Liver (tissue), 9 donors: Measurements from ENCODE around the gene PCNX4. TPM values are rescaled to one million over a fixed set of nuclear protein-coding genes. Genes with fewer than 3 reads are reported as not detected.

ENCODE experiments used
- DNase-seq: peaks from one replicate; pipeline ENCODE4 v3.0.0-alpha.2; 2017; ENCODE audit warnings: low spot score
- H3K27ac ChIP-seq, 2 donors: one replicate each; pipeline ENCODE4 v1.7.0; 2013; ENCODE audit warnings: inconsistent platforms in 2 of 2, low read length in 2 of 2, control low read depth in 1 of 2, low read depth in 1 of 2, mild to moderate bottlenecking in 1 of 2
- H3K27me3 ChIP-seq, 4 donors: one replicate each; pipeline versions ENCODE4 v1.6.1 to v1.7.0; 2013; ENCODE audit warnings: low read length in 3 of 4, inconsistent platforms in 1 of 4, mild to moderate bottlenecking in 1 of 4, moderate library complexity in 1 of 4; ENCODE audit not compliant: control insufficient read depth in 4 of 4, insufficient read depth in 4 of 4
- H3K36me3 ChIP-seq, 4 donors: one replicate each; pipeline versions ENCODE4 v1.6.1 to v1.7.0; 2013; ENCODE audit warnings: low read length in 3 of 4, mild to moderate bottlenecking in 3 of 4, low read depth in 1 of 4, moderate library complexity in 1 of 4; ENCODE audit not compliant: control insufficient read depth in 4 of 4, insufficient read depth in 3 of 4
- H3K4me1 ChIP-seq, 4 donors: one replicate each; pipeline versions ENCODE4 v1.6.1 to v1.7.0; 2013; ENCODE audit warnings: low read length in 3 of 4, mild to moderate bottlenecking in 3 of 4, moderate library complexity in 1 of 4; ENCODE audit not compliant: control insufficient read depth in 4 of 4, insufficient read depth in 4 of 4
- H3K4me3 ChIP-seq, 3 donors: one replicate each; pipeline versions ENCODE4 v1.6.1 to v1.7.0; 2013; ENCODE audit warnings: low read length in 3 of 3, control low read depth in 1 of 3, low read depth in 1 of 3, mild to moderate bottlenecking in 1 of 3
- H3K9ac ChIP-seq, 2 donors: one replicate each; pipeline ENCODE4 v1.7.0; 2013; ENCODE audit warnings: low read length in 2 of 2, mild to moderate bottlenecking in 2 of 2, moderate library complexity in 2 of 2, control low read depth in 1 of 2, low read depth in 1 of 2
- H3K9me3 ChIP-seq, 4 donors: one replicate each; pipeline versions ENCODE4 v1.6.1 to v1.7.0; 2013; ENCODE audit warnings: low read length in 3 of 4; ENCODE audit not compliant: control insufficient read depth in 4 of 4
- ATF3 ChIP-seq: IDR thresholded peaks from 2 replicates; pipeline ENCODE4 v1.6.1; 2016; ENCODE audit warnings: antibody characterized with exemption
- EGR1 ChIP-seq, 2 donors: IDR thresholded peaks; 2 replicates each; pipeline ENCODE4 v1.6.1; 2016 to 2018; ENCODE audit warnings: antibody characterized with exemption in 2 of 2, low read depth in 2 of 2
- FOXA1 ChIP-seq: IDR thresholded peaks from 2 replicates; pipeline ENCODE4 v1.6.1; 2016; ENCODE audit warnings: antibody characterized with exemption
- FOXA2 ChIP-seq: IDR thresholded peaks from 2 replicates; pipeline ENCODE4 v1.6.1; 2016; ENCODE audit warnings: antibody characterized with exemption
- HNF4A ChIP-seq, 2 donors: conservative IDR thresholded peaks; 2 replicates each; pipeline ENCODE4 v1.6.1; 2016; ENCODE audit warnings: antibody characterized with exemption in 2 of 2, mild to moderate bottlenecking in 2 of 2
- JUND ChIP-seq, 2 donors: IDR thresholded peaks; 2 replicates each; pipeline ENCODE4 v1.6.1; 2016; ENCODE audit warnings: antibody characterized with exemption in 2 of 2
- NR2F2 ChIP-seq: IDR thresholded peaks from 2 replicates; pipeline ENCODE4 v1.6.1; 2016; ENCODE audit warnings: antibody characterized with exemption
- REST ChIP-seq: IDR thresholded peaks from 2 replicates; pipeline ENCODE4 v1.6.1; 2016; ENCODE audit warnings: antibody characterized with exemption, mild to moderate bottlenecking
- RXRA ChIP-seq, 2 donors: IDR thresholded peaks; 2 replicates each; pipeline ENCODE4 v1.6.1; 2017 to 2018; ENCODE audit warnings: antibody characterized with exemption in 2 of 2, mild to moderate bottlenecking in 1 of 2
- SP1 ChIP-seq: IDR thresholded peaks from 2 replicates; pipeline ENCODE4 v1.6.1; 2018; ENCODE audit warnings: antibody characterized with exemption, mild to moderate bottlenecking
- YY1 ChIP-seq: IDR thresholded peaks from 2 replicates; pipeline ENCODE4 v1.6.1; 2016; ENCODE audit warnings: antibody characterized with exemption, mild to moderate bottlenecking
- WGBS: extraction: QIAGEN DNeasy Blood & Tissue Kit; methylation state at CpG from one replicate; pipeline ENCODE4 v1.1.7; 2013; 5-methylcytosine and 5-hydroxymethylcytosine counted together
- polyA plus RNA-seq, 2 donors: library from polyadenylated mRNA; stranded (reverse) in 1 of 2; unstranded in 1 of 2; fragments of 200-250 nt in 1 of 2; fragments of >200 nt in 1 of 2; fragmentation: Nextera tagmentation in 1 of 2; extraction: Ambion mirVana in 1 of 2; gene quantifications; one replicate each; pipeline versions ENCODE4 v1.2.1 to v1.2.3, GENCODE V29; 2013 to 2015
- total RNA-seq, 2 donors: library from RNA; depleted of rRNA; stranded (reverse); fragments of >200 nt; gene quantifications; one replicate each; pipeline ENCODE4 v1.2.3, GENCODE V29; 2014
- TF ChIP-seq, protein P1 (sequence below): fragments of 150-350 bp; IDR thresholded peaks from 2 replicates; pipeline ENCODE4 v1.5.1; 2017; ENCODE audit warnings: improper control_type of control experiment, low read depth, low read length; ENCODE audit not compliant: missing input control
- TF ChIP-seq, protein P2 (sequence below): IDR thresholded peaks from 2 replicates; pipeline ENCODE4 v1.6.1; 2016; ENCODE audit warnings: antibody characterized with exemption
- donor health status: healthy.
- donor health status: healthy.
- donor health status: healthy.
- donor health status: healthy.
- donor health status: healthy.

Gene PCNX4
- total and polyA plus RNA-seq, 4 donors = 5.4 to 30.6 (median 14.1) TPM

- Histone ChIP-seq H3K27ac (no peak overlapping the region), H3K4me3 (no peak overlapping the region), H3K27me3 (no peaks in the 10 kb centered on the region), H3K4me1 (no peaks in the 10 kb centered on the region), H3K36me3 (no peaks in the 10 kb centered on the region), H3K9ac (no peak overlapping the region), H3K9me3 (no peaks in the 10 kb centered on the region)
- TF ChIP-seq RXRA (IDR thresholded peaks at IDR 0.05) (no peak), SP1 (no peak), REST (no peak), JUND (IDR thresholded peaks at IDR 0.05) (no peak), ATF3 (no peak), EGR1 (IDR thresholded peaks at IDR 0.05; ENCODE audit: low read depth in 2 of 2) (no peak), HNF4A (conservative IDR thresholded peaks at IDR 0.05) (no peak), YY1 (no peak), NR2F2 (no peak)
- no peak for DNase-seq
- WGBS = 72% methylated on average over 2 of the region's 2 CpGs
These were observed 123.4 kb downstream of the PCNX4 start for GRCh38 chr14:60215127-60215444.

DNA sequence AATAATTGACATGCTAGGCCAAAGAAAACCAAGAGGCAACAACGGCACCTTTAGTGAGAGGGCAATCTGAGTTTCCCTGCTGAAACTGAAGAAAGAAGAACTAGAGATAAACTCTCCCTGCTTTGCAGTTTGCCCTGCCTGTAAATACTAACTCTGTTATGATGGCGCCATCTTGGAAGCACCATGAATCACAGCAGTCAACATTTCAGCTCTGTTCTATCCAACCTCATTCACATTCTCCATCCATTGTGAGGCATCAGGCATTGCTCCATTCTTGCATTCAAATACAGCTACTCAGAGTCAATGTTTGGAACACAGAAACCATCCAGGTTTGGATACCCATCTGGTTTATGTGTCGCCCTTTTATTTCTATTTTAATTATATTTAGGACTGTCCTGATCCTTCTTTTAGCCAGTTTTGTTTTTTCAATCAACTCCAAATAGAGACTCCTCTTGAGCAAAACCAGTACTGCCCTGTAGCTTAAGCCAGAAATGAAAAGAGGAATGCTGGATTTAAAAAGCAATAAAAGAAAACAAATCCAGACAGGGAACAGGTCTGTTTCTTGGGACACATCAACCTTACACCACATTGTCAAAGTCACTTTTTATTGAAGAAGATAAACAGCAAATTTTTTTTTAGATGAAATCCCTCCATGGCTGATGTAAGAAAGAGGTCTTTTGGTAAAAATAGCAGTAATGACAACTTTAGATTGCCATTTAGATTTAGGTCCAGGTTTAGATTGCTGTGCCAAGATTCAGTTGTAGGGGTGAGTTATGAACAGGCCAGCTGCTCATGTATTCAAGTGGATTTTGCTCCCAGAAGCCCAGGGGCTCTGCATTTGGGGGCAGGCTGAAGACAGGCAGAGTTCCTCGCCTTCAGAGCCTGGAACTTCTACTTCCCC, 124.0 kb downstream of the PCNX4 start:
- no peak for DNase-seq
- Histone ChIP-seq H3K27ac (no peak overlapping the region), H3K36me3 (no peaks in the 10 kb centered on the region), H3K4me1 (no peaks in the 10 kb centered on the region), H3K9ac (no peak overlapping the region), H3K4me3 (no peak overlapping the region), H3K27me3 (no peaks in the 10 kb centered on the region), H3K9me3 (no peaks in the 10 kb centered on the region)
- TF ChIP-seq EGR1 (IDR thresholded peaks at IDR 0.05; ENCODE audit: low read depth in 2 of 2) (no peak), FOXA2 (no peak), ATF3 (no peak), FOXA1 (no peak), REST (no peak)
- TF ChIP-seq, protein P1, sequence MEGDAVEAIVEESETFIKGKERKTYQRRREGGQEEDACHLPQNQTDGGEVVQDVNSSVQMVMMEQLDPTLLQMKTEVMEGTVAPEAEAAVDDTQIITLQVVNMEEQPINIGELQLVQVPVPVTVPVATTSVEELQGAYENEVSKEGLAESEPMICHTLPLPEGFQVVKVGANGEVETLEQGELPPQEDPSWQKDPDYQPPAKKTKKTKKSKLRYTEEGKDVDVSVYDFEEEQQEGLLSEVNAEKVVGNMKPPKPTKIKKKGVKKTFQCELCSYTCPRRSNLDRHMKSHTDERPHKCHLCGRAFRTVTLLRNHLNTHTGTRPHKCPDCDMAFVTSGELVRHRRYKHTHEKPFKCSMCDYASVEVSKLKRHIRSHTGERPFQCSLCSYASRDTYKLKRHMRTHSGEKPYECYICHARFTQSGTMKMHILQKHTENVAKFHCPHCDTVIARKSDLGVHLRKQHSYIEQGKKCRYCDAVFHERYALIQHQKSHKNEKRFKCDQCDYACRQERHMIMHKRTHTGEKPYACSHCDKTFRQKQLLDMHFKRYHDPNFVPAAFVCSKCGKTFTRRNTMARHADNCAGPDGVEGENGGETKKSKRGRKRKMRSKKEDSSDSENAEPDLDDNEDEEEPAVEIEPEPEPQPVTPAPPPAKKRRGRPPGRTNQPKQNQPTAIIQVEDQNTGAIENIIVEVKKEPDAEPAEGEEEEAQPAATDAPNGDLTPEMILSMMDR = no peak
- TF ChIP-seq, protein P2, sequence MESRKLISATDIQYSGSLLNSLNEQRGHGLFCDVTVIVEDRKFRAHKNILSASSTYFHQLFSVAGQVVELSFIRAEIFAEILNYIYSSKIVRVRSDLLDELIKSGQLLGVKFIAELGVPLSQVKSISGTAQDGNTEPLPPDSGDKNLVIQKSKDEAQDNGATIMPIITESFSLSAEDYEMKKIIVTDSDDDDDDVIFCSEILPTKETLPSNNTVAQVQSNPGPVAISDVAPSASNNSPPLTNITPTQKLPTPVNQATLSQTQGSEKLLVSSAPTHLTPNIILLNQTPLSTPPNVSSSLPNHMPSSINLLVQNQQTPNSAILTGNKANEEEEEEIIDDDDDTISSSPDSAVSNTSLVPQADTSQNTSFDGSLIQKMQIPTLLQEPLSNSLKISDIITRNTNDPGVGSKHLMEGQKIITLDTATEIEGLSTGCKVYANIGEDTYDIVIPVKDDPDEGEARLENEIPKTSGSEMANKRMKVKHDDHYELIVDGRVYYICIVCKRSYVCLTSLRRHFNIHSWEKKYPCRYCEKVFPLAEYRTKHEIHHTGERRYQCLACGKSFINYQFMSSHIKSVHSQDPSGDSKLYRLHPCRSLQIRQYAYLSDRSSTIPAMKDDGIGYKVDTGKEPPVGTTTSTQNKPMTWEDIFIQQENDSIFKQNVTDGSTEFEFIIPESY = no peak
- WGBS = 90% methylated on average over 4 of the region's 4 CpGs
